Calu3 (cell line): ENCODE measurements around the gene CYP2C18. TPM values are rescaled to one million over a fixed set of nuclear protein-coding genes. Genes with fewer than 3 reads are reported as not detected.

Experiments used
- BruUV-seq: library from RNA; stranded (reverse); fragments of 400-500 nt; replicated peaks from 2 replicates; lab custom pipeline; 2021; lab: Mats Ljungman, UMichigan
- CTCF ChIA-PET: fragments of 300-600 bp; sonication (Branson Sonifier 250); formaldehyde crosslinking; loops from one replicate; lab custom pipeline; 2022; ENCODE audit warnings: antibody characterized with exemption; lab: Charles Lee
- DNase-seq: peaks from one replicate; pipeline ENCODE4 v3.0.0; 2022
- H3K27ac Mint-ChIP-seq: one replicate; pipeline ENCODE4 v1.8.0; 2022; ENCODE audit warnings: mixed read lengths; ENCODE audit not compliant: unreplicated experiment
- H3K27me3 Mint-ChIP-seq: one replicate; pipeline ENCODE4 v1.8.0; 2022; ENCODE audit warnings: mixed read lengths; ENCODE audit not compliant: unreplicated experiment
- H3K36me3 Mint-ChIP-seq: one replicate; pipeline ENCODE4 v1.8.0; 2022; ENCODE audit warnings: mild to moderate bottlenecking, moderate library complexity, mixed read lengths; ENCODE audit not compliant: insufficient read depth, unreplicated experiment
- H3K4me1 Mint-ChIP-seq: one replicate; pipeline ENCODE4 v1.8.0; 2022; ENCODE audit warnings: mild to moderate bottlenecking, low read depth, mixed read lengths; ENCODE audit not compliant: unreplicated experiment
- H3K4me3 Mint-ChIP-seq: one replicate; pipeline ENCODE4 v1.8.0; 2022; ENCODE audit warnings: mild to moderate bottlenecking, low read depth, moderate library complexity, mixed read lengths; ENCODE audit not compliant: unreplicated experiment
- H3K9me3 Mint-ChIP-seq: one replicate; pipeline ENCODE4 v1.8.0; 2022; ENCODE audit warnings: low read depth, mixed read lengths; ENCODE audit not compliant: unreplicated experiment
- intact Hi-C: fragments of 100-400 bp; cut with micrococcal nuclease; formaldehyde crosslinking; loops from one replicate; pipeline ENCODE4 v1.10.0; 2022; ENCODE audit not compliant: unreplicated experiment
- total RNA-seq: library from RNA; stranded (reverse); gene quantifications from 2 replicates; pipeline ENCODE4 v1.2.3, GENCODE V29; 2022
- TF ChIP-seq, protein P1 (sequence below): fragments of 200-600 bp; IDR thresholded peaks from one replicate; pipeline ENCODE4 v1.8.0; 2022; ENCODE audit warnings: antibody characterized with exemption; ENCODE audit not compliant: unreplicated experiment

The CYP2C18 gene
- total RNA-seq, 1 experiment from 2014 or later = 13.0 TPM

DNA sequence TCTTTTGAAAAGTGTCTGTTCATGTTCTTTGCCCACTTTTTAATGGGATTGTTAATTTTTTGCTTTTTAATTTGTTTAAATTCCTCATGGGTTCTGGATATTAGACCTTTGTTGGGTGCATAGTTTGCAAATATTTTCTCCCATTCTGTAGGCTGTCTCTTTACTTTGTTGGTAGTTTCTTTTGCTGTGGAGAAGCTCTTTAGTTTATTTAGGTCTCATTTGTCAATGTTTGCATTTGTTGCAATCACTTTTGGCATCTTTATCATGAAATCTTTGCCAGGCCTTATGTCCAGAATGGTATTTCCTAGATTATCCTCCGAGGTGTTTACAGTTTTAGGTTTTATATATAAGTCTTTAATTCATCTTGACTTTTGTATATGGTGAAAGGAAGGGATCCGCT, 55.1 kb downstream of the CYP2C18 start:
- TF ChIP-seq, protein P1, sequence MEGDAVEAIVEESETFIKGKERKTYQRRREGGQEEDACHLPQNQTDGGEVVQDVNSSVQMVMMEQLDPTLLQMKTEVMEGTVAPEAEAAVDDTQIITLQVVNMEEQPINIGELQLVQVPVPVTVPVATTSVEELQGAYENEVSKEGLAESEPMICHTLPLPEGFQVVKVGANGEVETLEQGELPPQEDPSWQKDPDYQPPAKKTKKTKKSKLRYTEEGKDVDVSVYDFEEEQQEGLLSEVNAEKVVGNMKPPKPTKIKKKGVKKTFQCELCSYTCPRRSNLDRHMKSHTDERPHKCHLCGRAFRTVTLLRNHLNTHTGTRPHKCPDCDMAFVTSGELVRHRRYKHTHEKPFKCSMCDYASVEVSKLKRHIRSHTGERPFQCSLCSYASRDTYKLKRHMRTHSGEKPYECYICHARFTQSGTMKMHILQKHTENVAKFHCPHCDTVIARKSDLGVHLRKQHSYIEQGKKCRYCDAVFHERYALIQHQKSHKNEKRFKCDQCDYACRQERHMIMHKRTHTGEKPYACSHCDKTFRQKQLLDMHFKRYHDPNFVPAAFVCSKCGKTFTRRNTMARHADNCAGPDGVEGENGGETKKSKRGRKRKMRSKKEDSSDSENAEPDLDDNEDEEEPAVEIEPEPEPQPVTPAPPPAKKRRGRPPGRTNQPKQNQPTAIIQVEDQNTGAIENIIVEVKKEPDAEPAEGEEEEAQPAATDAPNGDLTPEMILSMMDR = no peak
- DNase-seq = no peak
- BruUV-seq = no TSS peak
- Mint-ChIP-seq H3K4me3 (no peak overlapping the region), H3K27ac (no peak overlapping the region), H3K9me3 (peaks cover 3% of the 10 kb centered on the region), H3K27me3 (no peaks in the 10 kb centered on the region), H3K36me3 (no peaks in the 10 kb centered on the region), H3K4me1 (no peaks in the 10 kb centered on the region)
- CTCF ChIA-PET = no interaction called here
- intact Hi-C loops = no loop called here

DNA sequence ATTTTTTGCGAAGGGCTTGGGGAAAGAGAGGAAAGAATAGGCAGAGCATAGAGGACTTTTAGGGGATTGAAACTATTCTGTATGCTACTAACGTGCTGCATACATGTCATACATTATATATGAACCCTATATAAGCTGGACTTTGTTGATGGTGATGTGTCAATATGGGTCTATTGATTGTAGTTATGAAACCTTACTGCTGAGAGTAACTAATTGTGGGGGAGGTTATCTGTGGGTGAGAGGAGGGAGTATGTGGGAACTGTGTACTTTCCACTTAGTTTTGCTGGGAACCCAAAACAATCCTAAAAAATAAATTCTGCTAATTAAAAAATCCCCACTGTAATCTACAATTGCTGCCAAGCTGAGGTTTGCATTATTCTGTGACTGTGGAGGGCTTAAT, 63.6 kb downstream of the CYP2C18 start:
- TF ChIP-seq, protein P1 = no peak
- CTCF ChIA-PET = no interaction called here

DNA sequence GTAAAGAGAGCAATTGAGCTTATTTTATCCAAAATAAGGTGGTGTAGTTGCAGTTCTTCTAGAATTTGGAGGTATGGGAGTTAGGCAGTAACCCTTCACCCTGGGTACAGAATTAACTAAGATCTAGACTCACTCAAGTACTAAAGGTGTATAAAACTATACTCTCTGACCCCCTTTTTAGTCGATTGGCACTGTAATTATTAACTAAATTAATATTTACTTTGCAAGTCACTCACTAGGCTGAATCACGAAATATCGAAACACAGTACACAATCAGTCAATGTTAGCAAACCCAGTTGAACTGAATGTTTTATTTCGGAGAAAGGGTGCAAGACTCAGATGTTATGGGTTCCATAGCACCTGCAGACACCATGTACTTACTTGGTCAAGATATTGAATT, 64.3 kb downstream of the CYP2C18 start:
- CTCF ChIA-PET = no interaction called here
- TF ChIP-seq, protein P1 = no peak
- intact Hi-C loops = loop anchor here (5.0 kb wide), 1 partner anchor 66 kb away; the partner anchor contains the start of gene CYP2C18
- Mint-ChIP-seq H3K27ac (peak overlapping the region; percentile 70), H3K36me3 (no peaks in the 10 kb centered on the region), H3K4me3 (no peak overlapping the region), H3K27me3 (no peaks in the 10 kb centered on the region), H3K4me1 (peaks cover 41% of the 10 kb centered on the region), H3K9me3 (no peaks in the 10 kb centered on the region)
- DNase-seq = peak; percentile 2
- no TSS peak for BruUV-seq

More for the DNA sequence above, 63.6 kb downstream of the CYP2C18 start:
- no peak for DNase-seq
- intact Hi-C loops = loop anchor here (5.0 kb wide), 1 partner anchor 65 kb away; the partner anchor contains the start of gene CYP2C18
- peak overlapping the region; percentile 70 for H3K27ac Mint-ChIP-seq
- no TSS peak for BruUV-seq
- no peaks in the 10 kb centered on the region for H3K36me3 Mint-ChIP-seq
- H3K9me3 Mint-ChIP-seq = peaks cover 3% of the 10 kb centered on the region
- H3K27me3 Mint-ChIP-seq = no peaks in the 10 kb centered on the region
- H3K4me1 Mint-ChIP-seq = peaks cover 38% of the 10 kb centered on the region
- no peak overlapping the region for H3K4me3 Mint-ChIP-seq

DNA sequence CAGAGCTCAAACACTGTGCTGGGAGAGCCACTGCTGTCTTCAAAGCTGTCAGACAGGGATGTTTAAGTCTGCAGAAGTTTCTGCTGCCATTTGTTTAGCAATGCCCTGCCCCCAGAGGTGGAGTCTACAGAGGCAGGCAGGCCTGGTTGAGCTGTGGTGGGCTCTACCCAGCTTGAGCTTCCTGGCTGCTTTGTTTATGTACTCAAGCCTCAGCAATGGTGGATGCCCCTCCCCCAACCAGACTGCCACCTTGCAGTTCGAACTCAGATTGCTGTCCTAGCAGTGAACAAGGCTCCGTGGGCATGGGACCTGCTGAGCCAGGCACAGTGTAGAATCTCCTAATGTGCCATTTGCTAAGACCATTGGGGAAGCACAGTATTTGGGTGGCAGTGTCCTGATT, 74.4 kb downstream of the CYP2C18 start:
- CTCF ChIA-PET = no interaction called here
- intact Hi-C loops = no loop called here
- BruUV-seq = no TSS peak

More for the DNA sequence above, 74.4 kb downstream of the CYP2C18 start:
- TF ChIP-seq, protein P1 = no peak
- no peak for DNase-seq
- no peaks in the 10 kb centered on the region for H3K36me3 Mint-ChIP-seq
- H3K4me3 Mint-ChIP-seq = no peak overlapping the region
- peaks cover 10% of the 10 kb centered on the region for H3K4me1 Mint-ChIP-seq
- H3K27me3 Mint-ChIP-seq = no peaks in the 10 kb centered on the region
- no peaks in the 10 kb centered on the region for H3K9me3 Mint-ChIP-seq
- H3K27ac Mint-ChIP-seq = no peak overlapping the region
